Measurements from ENCODE around the gene RFESD.

RFESD gene

DNA sequence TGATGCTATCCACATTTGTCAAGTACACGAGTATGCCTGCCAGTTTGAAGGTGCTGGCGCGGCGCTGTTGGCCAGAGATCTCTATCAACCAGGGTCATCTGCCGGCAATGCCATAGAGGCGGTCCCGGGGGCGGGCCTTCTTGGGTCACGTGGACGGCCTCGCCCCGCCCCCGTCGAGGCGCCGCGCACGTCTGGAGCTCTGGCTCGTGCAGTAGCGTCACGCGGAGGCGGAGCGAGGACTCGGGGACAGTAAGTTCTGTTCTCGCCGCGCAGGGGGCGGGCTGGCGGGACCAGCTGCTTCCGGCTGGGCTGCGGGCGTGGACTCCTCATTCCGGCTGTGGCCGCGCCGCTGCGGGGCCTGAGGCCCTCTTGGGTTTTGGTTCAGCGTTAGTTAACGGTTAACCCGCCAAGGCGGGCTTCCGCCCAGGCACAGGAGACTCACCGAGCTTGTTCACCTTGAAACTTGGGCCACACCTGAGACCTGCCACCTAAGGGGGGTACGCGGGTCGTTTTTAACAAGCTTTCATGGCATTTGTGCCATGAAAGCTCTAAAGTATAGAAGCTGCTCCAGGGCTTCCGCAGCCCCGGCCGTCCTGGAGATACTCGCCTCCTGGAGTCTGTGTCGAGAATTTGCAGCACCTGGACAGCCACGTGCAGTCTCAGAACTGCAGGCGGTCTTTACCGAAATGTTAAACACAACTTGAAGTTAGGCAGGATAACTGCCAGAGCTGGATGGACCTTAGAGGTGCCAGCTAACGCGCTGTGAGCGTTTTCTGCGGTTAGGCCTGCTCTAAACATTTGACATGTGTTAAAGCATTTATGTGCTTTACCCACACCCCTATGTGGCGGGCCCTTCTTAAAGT is at the start of gene RFESD:
RFESD (plus strand) TSS at position 209 of the 863 bp plus-strand sequence. CDS start 5,495 bp downstream, outside the sequence.
- DNase-seq (ENCODE audit: low read depth in 2 of 2), result peak; percentile 90 to 92

DNA sequence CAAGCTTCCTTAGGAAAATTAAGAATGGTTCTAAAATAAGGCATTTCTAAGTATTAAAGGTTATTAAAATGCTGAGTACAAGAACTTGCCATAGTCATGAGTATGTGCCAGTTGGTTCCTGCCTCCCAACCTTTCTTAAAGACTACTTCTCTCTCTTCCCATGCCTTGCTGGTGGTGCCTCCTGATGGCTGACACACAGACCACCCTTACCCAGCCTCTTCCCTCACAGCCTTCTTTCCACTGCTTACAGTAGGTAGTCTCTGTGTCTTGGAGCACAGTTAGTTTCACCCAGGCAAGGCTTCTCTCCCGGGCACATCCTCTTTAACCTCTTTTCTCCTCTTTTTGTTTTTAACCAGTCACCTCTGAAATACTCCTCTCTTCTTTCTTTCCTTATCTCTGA is 47.3 kb upstream of the RFESD start:
- DNase-seq (ENCODE audit: low read depth in 2 of 2), result no peak

DNA sequence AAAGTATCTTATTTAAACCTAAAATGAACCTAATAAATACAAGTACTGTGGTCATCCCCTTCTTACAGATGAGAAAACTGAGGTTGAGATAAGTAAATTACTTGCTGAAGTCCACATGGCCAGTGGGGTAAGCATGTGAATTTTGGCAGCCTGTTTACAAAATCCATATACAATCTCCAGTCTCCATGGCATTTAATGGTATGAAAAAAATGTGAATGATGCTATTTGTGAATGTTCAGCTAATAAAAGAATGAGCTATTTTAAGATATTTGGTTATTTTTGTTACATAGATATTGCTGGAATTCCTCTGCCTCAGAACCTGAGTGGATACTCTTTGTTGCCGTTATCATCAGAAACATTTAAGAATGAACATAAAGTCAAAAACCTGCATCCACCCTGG is 46.0 kb upstream of the RFESD start:
- no peak for DNase-seq (ENCODE audit: low read depth in 2 of 2)

DNA sequence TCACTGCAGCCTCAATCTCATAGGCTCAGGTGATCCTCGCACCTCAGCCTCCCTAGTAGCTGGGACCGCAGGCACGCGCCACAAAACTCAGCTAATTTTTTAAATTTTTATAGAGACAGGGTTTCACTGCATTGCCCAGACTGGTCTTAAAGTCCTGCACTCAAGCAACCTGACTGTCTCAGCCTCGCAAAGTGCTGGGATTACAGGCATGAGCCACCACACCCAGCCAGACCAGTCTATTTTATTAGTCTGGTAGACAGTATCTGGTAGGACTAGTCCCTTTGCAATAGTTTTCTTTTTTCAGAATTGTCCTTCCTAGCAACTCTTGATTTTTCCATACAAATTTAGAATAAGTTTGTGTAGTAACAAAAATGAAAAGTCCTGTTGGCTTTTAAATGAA is 40.8 kb upstream of the RFESD start:
- no peak for DNase-seq (ENCODE audit: low read depth in 2 of 2)

DNA sequence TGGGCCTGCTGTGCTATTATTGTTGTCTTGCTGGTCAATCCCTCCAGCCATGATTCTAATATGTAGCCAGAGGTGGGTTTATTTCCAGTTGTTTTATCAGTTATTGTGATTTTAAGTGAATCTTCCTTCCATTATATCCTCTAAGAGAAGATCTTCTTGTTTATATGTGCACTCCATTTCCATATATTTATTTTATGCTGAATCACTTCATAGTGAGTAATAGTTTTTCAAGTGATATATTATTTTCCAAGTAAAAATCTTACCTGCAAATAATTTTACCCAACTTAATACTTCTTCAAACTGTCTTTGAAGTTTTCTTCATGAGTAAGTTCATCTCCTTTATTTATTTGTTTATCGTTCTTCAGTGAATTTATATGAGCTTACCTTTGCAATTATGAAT is 40.2 kb upstream of the RFESD start:
- DNase-seq (ENCODE audit: low read depth in 2 of 2), result no peak

DNA sequence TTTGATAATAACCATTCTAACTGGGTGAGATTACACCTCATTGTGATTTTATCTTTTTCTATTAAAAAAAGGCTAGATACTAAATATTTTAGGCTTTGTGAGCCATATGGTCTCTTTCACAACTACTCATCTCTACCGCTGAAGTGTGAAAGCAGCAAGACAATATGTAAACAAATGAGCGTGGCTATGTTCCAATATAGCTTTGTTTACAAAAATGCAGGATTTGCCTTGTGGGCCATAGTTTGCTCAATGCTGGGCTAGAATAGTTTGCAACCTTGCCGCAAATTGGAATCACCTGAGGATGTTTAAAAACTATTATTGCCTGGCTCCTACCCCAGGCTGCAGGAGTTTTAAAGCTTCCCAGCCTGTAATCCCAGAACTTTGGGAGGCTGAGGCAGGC is 36.9 kb upstream of the RFESD start:
- no peak for DNase-seq (ENCODE audit: low read depth in 2 of 2)

DNA sequence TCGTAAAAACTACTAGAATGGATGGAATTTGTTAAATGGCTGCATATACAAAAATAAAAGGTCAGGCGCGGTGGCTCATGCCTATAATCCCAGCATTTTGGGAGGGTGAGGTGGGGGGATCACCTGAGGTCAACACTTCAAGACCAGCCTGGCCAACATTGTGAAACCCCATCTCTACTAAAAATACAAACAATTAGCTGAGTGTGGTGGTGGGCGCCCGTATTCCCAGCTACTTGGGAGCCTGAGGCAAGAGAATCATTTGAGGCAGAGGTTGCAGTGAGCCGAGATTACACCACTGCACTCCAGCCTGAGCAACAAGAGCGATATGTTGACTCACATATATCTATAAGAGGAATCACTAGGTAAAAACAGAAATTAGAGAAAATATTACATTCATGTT is 36.0 kb upstream of the RFESD start:
- DNase-seq (ENCODE audit: low read depth in 2 of 2), result no peak

DNA sequence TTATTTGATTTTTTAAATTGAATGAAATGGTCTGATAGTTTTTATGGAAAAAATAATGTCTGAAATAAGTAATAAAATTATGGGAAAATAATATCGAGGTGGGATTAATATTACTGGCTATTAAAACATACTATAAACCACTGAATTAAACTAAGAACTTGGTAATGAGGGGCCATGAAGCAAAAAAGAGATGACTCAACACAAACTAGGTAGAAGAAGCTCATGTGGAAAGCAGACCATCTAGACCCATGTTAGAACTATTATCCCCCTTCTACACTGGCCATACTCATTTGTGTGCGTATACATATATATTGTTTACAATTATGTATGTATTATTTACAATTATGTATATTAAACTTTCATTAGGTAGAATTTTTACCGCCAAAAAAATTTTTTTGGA is 35.2 kb upstream of the RFESD start:
- no peak for DNase-seq (ENCODE audit: low read depth in 2 of 2)

DNA sequence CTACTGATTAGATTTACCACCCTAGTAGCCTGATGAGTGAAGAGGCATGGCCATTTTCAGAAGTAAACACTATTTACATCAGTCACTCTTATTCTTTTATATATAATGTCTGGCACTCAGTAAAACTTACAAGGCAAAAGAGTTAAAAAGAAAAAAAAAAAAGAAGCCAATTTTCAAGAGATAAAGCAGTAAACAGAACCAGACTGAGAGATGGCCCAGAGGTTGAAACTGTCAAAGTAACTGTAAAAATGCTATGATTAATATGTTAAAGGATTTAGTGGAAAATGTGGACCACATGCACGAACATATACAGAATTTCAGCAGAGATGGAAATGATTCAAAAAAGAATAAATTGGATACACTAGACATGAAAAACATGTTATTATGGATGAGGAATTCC is 33.1 kb upstream of the RFESD start:
- DNase-seq (ENCODE audit: low read depth in 2 of 2), result no peak

DNA sequence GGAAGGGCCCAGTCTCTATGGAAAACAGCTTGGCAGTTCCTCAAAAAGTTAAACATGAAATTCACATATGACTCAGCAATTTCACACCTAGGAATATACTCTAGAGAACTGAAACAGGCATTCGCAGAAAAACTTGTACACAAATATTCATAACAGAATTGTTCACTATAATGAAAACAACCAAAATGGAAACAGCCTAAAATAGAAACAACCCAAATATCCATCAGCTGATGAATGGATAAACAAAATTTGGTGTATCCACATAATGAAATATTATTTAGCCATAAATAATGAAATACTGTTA is 31.5 kb upstream of the RFESD start:
- DNase-seq (ENCODE audit: low read depth in 2 of 2), result no peak

DNA sequence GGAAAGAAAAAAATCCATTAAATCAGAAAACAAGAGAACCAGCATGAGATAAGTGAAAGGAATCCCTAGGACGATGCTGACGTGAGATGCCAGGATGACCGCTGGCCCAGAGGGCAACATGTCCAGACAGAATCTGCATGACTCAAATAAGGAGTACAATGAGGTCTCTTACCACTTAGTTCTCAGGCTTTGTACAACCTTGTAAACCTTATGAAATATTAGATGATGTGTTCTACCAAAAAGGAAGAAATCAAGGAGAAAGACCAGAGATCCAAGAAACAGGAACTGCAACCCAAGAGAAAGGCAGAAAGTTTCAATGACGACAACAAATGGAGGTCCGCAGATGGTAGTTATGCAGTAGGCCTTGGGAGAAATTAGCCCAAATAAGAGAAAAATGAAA is 29.5 kb upstream of the RFESD start:
- DNase-seq (ENCODE audit: low read depth in 2 of 2), result no peak

DNA sequence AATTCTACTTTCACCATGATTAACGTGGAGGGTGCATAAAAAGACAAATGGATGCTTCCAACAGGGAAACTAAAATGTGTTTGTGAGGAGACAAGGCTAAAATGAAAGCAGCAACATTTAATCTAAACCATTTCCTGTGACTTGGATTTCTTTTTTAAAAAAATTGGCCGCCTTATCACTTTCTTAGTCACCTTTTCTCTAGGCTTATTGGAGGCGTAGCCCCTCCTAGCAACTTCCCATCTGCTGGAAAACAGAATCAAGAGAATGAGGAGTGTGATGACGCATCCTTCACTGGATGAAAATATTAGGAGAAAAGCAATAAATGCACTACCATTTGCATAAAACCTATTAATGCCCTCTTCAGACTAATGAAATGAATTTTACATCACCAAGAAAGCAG is 27.5 kb upstream of the RFESD start:
- DNase-seq (ENCODE audit: low read depth in 2 of 2), result no peak

DNA sequence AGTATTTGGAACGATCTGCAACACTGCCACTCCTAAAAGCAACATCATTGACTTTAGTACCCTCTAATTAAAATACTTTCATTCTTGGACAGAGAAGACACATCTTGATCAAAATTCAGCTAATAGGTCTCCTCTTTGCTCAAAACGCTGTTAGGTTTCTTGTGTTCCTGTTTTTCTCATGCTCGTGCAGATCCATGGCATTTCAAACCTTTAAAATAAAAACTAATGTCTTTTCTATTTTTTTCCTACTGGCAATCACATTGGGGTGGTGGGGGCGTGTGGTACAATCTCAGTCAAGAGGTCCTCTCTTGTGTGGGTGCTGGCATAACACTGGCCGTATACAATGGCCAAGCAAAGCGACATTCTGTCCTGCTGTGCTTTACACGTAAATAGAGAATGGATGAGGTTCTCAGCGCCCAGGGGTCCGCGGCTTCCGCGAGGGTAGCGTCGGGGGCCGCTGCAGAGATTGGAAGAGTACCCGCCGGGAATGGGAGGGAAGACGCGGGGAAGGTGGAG is 27.0 kb upstream of the RFESD start:
- no peak for DNase-seq (ENCODE audit: low read depth in 2 of 2)

DNA sequence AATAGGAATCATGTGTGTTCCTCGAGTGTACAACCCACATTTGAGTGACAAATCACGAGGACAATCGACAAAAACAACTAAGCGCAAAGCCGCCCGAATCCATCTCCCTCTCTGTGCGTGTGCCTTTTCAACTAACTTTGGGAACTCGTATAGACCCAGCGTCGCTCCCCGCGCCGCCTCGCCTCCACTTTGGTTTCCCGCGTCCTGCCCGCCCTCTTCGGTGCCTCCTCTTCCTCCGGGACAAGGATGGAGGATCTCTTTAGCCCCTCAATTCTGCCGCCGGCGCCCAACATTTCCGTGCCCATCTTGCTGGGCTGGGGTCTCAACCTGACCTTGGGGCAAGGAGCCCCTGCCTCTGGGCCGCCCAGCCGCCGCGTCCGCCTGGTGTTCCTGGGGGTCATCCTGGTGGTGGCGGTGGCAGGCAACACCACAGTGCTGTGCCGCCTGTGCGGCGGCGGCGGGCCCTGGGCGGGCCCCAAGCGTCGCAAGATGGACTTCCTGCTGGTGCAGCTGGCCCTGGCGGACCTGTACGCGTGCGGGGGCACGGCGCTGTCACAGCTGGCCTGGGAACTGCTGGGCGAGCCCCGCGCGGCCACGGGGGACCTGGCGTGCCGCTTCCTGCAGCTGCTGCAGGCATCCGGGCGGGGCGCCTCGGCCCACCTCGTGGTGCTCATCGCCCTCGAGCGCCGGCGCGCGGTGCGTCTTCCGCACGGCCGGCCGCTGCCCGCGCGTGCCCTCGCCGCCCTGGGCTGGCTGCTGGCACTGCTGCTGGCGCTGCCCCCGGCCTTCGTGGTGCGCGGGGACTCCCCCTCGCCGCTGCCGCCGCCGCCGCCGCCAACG is 26.3 kb upstream of the RFESD start, which contains the start of gene GPR150:
GPR150 (plus strand) TSS at position 58 of the 840 bp plus-strand sequence; CDS start at position 247, 189 bp downstream.
- peak; percentile 43 to 56 for DNase-seq (ENCODE audit: low read depth in 2 of 2)

DNA sequence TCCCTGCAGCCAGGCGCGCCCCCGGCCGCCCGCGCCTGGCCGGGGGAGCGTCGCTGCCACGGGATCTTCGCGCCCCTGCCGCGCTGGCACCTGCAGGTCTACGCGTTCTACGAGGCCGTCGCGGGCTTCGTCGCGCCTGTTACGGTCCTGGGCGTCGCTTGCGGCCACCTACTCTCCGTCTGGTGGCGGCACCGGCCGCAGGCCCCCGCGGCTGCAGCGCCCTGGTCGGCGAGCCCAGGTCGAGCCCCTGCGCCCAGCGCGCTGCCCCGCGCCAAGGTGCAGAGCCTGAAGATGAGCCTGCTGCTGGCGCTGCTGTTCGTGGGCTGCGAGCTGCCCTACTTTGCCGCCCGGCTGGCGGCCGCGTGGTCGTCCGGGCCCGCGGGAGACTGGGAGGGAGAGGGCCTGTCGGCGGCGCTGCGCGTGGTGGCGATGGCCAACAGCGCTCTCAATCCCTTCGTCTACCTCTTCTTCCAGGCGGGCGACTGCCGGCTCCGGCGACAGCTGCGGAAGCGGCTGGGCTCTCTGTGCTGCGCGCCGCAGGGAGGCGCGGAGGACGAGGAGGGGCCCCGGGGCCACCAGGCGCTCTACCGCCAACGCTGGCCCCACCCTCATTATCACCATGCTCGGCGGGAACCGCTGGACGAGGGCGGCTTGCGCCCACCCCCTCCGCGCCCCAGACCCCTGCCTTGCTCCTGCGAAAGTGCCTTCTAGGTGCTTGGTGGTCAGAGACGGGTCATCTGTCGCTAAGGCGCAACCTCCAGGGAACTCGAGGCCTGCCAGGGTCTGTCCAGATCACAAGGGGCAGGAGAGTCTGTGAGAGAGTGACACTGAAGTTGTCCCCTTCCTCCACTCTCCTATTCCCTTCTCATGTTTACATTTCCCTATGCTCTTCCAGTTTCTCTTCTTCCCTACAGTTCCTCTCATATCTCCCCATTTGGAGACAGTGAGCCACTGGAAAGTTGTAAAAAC is 25.4 kb upstream of the RFESD start:
- DNase-seq (ENCODE audit: low read depth in 2 of 2), result peak; percentile 32 to 37

DNA sequence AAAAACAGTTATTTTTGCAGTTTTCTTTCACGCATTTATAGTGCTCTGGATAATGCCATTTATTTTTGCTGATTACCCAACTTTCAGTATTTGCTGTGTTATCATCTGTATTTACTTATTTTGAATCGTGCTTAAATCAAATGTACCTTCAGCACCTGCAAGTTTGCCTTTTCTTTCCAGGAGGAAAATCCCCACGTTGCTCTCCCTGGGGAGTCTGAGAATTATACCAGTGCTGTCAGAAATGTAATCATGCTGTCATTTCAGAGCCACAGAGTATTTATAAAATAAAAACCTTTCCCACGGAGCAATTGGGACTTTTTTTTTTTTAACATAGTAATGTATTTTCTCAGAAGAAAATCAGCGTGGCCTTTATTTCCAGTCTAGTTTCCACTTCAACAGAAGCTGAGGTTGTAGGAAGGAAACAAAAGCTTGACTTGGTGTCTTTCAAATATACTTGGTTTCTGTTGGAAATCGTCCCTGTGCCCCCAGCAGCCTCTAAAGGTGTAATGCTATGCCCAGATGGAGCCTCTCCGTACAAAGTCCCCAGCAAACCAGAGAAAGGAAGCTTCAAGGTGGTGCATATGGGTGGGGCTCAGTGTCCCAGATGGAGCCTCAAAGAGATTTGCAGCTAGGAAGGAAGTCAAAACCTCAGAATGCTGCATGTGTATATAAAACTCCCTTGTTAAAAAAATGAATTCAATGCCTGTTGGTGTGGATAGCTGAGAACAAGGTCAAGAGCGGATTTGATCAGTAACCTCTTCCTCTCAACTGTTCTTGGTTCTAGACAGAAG is 24.5 kb upstream of the RFESD start:
- no peak for DNase-seq (ENCODE audit: low read depth in 2 of 2)

DNA sequence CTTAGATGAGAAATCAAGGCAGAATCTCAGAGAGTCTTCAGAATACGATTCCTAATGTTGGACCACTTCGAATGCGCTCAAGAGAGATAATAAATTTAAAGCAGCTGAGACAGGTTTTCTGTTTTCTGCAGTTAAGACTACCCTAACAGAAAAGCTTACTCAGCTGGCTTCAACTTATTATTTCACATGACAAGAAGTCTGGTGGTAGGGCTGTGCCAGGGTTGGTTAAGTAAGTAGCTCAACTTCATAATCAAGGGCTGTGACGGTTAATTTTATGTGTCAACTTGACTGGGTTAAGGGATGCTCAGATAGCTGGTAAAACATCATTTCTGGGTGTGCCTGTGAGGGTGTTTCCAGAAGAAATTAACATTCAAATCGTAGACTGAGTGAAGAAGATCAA is 22.9 kb upstream of the RFESD start:
- no peak for DNase-seq (ENCODE audit: low read depth in 2 of 2)

DNA sequence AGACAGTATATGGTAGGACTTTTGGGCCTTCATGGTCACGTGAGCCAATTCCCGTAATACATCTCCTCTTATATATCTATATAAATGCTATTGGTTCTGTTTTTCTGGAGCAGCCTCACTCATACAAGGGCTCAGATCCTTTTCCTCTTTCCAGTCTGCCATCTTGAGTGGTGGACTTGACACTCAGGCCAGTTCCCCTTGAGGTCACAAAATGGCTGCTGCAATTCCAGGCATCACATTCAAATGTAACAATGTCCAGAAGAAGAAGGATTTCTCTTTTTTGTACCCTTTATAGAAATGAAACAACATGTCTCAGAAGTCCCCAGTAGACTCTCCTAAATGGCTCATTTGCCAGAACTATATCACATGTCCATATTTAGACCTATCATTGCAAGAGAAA is 22.2 kb upstream of the RFESD start:
- DNase-seq (ENCODE audit: low read depth in 2 of 2), result no peak

DNA sequence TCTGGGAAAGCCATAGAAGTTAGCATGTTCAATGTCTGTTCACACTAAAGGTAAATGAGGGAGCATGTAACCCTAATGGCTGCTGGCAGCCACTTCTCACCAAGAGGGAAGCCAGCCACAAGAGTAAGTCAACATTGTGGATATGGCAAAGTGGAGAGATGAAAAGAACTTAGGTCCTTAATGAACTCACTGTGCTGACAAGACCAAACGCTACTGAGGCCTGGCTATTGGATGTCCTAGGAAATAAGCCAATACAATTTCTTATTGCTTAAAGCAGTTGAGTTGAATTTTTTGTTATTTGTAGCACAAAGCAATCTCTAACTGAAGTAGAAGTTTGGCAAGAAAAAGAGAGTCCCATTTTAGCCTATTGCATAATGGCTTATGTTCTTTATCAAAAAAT is 19.9 kb upstream of the RFESD start:
- DNase-seq (ENCODE audit: low read depth in 2 of 2), result no peak

DNA sequence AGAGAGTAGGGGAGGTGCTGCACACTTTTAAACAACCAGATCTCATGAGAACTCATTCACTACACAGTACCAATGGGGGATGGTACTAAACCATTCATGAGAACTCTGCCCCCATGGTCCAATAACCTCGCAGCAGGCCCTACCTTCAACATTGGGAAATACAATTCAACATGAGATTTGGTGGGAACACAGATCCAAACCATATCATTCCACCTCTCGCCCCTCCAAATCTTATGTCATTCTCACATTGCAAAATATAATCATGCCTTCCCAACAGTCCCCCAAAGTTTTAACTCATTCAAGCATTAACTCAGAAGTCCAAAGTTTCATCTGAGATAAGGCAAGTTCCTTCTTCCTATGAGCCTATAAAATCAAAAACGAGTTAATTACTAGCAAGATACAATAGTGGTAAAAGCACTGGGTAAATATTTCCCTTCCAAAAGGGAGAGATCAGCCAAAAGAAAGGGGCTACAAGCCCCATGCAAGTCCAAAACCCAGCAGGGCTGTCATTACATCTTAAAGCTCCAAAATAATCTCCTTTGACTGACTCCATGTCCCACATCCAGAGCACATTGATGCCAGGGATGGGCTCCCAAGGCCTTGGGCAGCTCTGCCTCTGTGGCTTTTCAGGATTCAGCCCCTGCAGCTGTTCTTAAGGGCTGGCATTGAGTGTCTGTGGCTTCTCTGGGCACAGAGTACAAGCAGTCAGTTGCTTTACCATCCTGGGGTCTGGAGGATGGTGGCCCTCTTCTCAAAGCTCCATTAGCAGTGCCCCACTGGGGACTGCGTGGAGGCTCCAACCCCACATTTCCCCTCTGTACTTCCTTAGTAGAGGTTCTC is 18.4 kb upstream of the RFESD start:
- DNase-seq (ENCODE audit: low read depth in 2 of 2), result no peak

All from stimulated activated CD4-positive, alpha-beta T cell treated with anti-CD3 and anti-CD28 coated beads, Interleukin-1b, Interleukin-23, amount 100 ng/mL, for 4 hours (primary cell).